HG03175 (cell line): ENCODE measurements around the gene ERC1.
A peak's percentile ranks its signal among the peaks of the same experiment; 100 is the strongest.
"Not testable (repeated sequence)": the region's sequence is repeated elsewhere in the genome, so short reads cannot be mapped to it uniquely, and the experiment has no call there.

ENCODE experiments used
- ATAC-seq: cut with Tn5 transposase; IDR thresholded peaks from one replicate; pipeline ENCODE4 v1.9.1; 2021; ENCODE audit warnings: mild to moderate bottlenecking, moderate library complexity; ENCODE audit not compliant: unreplicated experiment

ERC1 gene

DNA sequence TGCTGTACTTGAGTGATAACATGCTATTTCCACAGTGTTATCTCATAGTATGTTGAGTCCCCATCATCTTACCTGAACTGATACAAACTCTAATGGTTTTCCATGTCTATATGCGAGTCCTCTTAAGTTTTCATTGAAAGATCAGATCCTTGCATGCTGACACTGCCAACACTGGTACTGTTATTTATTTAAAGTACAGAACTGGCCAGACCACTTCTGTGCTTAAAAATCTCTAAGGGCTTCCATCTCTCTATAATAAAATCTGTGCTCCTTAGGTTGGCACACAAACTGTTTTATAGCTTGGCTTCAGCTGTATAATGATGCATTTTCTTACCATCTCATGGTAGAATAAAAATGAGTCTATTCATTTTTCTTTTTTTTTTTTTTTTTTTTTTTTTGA lies 188.1 kb downstream of the ERC1 start:
- no peak for ATAC-seq

DNA sequence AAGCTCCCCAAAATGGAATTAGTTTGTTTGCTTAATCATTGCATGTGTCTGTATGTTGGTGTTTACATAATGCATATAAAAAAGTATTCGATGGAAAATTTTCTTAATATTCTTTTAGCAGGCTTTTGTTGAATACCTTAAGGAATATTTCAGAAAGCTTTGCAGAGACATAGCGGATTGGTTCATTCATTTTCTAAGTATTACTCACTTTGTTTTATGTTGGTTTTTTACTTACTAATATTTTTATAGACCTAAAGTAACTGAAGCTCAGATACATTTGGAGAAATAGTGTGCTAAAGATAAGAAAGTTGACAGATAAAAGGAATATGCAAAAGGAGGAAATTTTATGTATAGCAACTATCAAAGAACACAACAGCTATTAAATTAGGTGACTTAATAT lies 191.0 kb downstream of the ERC1 start:
- ATAC-seq: no peak

GRCh38 chr12:1184402-1184801 lies 193.4 kb downstream of the ERC1 start:
- ATAC-seq: no peak

- no peak for ATAC-seq
Observed at GRCh38 chr12:1185460-1186182, 194.6 kb downstream of the ERC1 start.

GRCh38 chr12:1186298-1186697 lies 195.3 kb downstream of the ERC1 start:
- no peak for ATAC-seq

DNA sequence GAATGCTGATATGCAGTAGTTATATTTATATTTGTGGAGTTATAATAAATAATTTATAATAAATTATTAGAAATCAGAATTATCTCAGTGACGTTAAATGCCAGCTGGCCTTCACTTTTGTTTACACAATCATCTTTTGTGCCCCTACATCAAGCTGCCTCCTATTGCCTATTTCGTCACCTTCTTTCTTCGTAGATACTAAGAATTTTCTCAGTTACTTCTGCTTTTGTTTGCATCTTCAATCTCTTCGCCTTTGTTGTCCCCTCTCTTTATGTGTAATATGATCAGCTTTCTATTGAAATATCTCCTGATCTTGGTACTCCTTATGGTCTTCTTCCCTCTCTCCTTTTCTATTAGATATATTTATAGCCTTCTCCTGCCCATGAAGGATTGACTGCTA lies 197.0 kb downstream of the ERC1 start:
- no peak for ATAC-seq

DNA sequence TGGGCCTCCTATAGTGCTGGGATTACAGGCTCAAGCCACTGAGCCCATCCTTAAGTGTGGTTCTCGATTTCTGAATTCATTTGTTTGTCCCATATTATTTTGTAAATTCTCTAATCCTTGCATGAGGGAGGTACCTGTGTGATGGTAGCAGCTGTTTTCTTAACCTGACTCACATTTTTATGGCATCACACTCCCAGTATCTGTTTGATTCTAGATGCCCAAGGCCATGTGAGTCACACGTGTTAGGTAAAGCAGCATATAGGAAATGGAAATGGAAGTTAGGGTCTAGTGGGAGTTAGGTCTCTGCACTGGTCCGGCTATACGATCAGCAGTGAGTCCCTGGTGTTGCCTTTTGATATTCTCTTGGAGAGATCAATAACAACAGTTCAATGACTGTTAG lies 198.1 kb downstream of the ERC1 start:
- ATAC-seq: no peak

DNA sequence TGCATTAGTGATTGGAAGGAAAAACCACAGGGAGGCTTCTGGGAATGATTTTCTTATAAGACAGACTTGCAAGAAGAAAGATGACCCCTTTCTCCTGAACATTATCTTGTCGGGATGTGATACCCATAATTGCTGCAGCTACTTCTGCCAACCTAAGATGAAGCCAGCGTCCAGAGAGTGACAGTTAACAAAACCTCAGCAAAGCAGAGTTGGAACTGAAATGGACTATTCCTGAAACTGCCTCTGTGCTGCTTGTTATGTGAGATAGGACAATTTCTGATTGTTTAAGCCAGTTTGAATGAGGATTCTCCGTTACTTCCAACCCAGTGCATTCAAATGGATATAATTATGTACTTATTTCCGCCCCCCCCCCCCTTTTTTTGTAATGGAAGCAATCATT lies 204.5 kb downstream of the ERC1 start:
- ATAC-seq: no peak

DNA sequence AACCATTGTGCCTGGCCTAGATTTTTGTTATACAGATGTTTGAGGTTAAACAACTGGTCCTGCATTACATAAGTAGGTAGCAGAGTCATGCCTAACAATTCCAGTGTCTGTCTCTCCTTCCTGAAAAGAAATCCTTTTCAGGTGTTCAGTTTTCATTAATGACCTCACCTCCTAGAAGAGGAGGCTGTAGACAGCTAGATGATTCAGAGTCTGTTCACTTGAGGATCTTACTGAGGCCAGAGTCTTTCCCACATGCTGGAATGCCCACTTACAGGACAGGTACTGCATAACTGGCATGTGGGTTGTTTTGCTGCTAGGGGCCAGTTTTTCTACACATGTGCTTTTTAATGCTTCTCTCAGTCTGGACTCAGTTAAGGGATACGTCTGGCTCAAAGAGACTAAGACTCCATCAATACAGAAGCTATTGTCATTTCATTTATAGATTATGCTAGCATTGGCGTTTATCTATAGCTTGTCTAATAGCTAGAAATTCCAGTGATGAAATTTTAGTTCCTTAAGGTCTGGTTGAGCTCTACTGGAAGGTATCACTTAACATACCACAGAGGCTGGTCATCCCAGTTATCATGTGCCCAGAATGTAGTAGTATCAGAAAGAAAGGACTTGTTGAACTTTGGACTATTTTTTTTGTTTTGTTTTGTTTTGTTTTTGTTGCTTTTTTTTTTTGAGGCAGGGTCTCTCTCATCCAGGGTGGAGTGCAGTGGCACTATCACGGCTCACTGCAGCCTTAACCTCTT lies 206.4 kb downstream of the ERC1 start:
- ATAC-seq: no peak

DNA sequence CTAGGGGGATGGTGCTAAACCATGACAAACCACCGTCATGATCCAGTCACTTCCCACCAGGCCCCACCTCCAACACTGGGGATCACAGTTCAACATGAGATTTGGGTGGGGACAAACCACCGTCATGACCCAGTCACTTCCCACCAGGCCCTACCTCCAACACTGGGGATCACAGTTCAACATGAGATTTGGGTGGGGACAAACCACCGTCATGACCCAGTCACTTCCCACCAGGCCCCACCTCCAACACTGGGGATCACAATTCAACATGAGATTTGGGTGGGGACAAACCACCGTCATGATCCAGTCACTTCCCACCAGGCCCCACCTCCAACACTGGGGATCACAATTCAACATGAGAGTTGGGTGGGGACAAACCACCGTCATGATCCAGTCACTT lies 207.8 kb downstream of the ERC1 start:
- ATAC-seq: not testable (repeated sequence)

- ATAC-seq: no peak
Observed at GRCh38 chr12:1199700-1200099, 208.7 kb downstream of the ERC1 start.

DNA sequence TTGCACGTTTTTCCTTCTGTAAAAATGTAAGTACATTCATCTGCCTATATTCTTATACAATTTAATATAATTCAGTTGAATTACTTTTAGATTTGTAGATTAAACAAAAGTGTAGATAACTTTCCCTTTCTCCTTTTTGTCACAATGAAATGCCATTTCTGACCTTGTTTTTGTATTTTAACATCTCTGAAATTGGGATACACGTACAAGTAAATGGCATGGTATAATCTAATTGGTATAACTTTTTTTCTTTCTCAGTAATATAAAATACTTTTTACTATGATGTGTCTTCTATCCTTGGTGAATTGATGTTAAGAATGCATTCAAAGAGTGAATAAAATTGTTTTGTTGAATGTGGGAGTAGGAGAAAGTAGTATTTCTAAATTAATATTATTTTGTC lies 210.0 kb downstream of the ERC1 start:
- no peak for ATAC-seq

- ATAC-seq: no peak
Observed at GRCh38 chr12:1201886-1202285, 210.9 kb downstream of the ERC1 start.

DNA sequence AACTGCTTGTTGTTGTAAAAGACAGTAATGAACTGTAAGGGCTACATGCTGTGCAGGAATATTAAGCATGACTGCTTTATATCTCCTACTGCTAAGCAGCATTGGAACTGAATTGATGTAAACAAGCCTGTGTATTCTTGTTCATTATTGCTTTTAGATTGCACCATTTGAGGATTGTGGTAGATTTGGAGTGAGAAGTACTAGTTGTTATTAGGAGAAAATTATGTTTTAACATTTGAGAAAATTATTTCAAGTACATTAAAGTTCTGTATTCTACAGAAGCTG lies 212.7 kb downstream of the ERC1 start:
- no peak for ATAC-seq

DNA sequence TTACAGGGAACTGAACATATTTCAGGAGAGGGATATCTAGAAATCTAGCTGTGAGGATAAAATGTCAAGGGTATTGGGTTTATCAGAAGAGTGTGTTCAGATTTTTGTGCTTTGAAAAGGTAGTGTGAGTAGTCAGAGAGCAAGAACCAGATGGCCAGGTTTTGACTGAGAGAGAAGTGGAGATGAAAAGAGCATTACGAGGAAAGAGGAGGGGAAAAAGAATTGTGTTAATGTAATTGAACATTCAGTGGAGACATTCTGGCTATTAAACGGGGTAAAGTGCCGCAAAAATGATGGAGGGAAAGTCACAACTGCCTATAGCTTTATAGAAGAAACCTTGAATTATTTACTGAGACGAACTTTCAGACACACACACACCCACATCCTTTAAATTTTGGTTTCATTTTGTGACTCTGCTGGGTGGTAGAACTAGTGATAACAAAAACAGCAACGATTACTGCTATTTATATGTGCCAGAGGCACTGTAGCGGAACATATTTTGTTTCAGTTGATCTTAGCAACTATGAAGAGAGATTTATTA lies 213.6 kb downstream of the ERC1 start:
- peak; percentile 93 for ATAC-seq

DNA sequence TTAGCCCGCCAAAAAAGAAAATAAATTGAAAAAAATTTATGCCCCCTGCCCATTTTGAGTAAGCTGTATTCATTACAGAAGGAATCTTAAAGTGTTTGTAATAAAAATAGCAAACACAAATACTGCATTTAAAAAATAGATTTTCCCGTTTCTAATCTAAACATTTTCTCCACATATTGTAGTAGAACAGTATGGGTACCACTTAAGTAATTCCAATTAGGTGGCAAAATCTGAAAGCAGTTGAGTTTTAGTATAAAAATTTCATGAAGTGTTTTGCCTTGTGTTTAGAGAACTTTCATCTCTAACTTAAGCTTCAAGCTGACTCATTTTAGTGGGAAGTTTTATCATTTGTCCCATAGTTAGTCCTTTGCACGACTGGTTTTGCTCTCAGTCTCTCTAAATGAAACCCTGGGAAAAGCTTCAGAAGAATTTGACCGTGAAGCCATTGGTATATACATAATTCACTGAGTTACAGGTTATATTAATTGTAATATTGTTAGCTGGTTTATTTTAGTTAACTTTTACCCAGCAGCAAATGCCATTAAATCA lies 214.6 kb downstream of the ERC1 start:
- no peak for ATAC-seq

GRCh38 chr12:1206118-1206734 lies 215.2 kb downstream of the ERC1 start:
- no peak for ATAC-seq

- no peak for ATAC-seq
Observed at GRCh38 chr12:1207276-1207675, 216.3 kb downstream of the ERC1 start.

DNA sequence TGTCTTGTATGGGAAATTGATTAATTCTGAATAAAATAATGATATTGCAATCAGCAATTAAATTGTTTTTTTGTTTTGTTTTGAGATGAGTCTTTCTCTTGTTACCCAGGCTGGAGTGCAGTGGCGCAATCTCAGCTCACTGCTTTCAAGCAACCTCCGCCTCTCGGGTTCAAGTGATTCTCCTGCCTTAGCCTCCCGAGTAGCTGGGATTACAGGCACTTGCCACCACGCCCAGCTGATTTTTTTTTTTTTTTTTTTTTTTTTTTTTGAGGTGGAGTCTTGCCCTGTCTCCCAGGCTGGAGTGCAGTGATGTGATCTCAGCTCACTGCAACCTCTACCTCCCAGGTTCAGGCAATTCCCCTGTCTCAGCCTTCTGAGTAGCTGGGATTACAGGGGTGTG lies 217.7 kb downstream of the ERC1 start:
- not testable (repeated sequence) for ATAC-seq

GRCh38 chr12:1212526-1212925 lies 221.5 kb downstream of the ERC1 start:
- no peak for ATAC-seq

GRCh38 chr12:1213205-1213604 lies 222.2 kb downstream of the ERC1 start:
- ATAC-seq: no peak
